Heart left ventricle (tissue), 13 donors: ENCODE results near the gene BRD1.

Experiments
- POLR2A ChIP-seq, 2 donors: fragments of 450-650 bp; IDR thresholded peaks; one replicate each; pipeline ENCODE4 v1.6.1; 2017; ENCODE audit warnings: antibody characterized with exemption in 2 of 2, mild to moderate bottlenecking in 2 of 2, moderate library complexity in 2 of 2
- TF ChIP-seq, protein P1 (sequence below), 12 donors: fragments of 200-600 bp; sonication (generic) in 4 of 12; IDR thresholded peaks; one replicate each; pipeline versions ENCODE4 v1.5.0 to v1.8.0; 2018 to 2022; ENCODE audit warnings: antibody characterized with exemption in 12 of 12, mild to moderate bottlenecking in 5 of 12
- donor health status: ischemic (EF 13 %, LVEDD 7.1; RV severe dilation, severe dysfunction).
- donor health status: DM: no; HTN: yes; CAD: no.
- donor health status: DM: no; HTN: no; CAD: no.
- donor health status: ischemic (EF 25% LVEDD 6.9; RV normal size, moderate dysfunction).
- donor health status: ischemic (EF 25% LVEDD 5.7; RV mildly dilated, moderate dysfunction).
- donor health status: ischemic (EF 35%, LVEDD 5.7; RV mildly dilated, moderate dysfunction).
- donor health status: nonischemic (EF 11% LVEDD 7.7; RV severe dilation, severe dysfunction).
- donor health status: DM: yes; HTN: yes; CAD: no.
- donor health status: PGD.
- donor health status: ischemic (EF 29% LVEDD 5.4; RV normal size, mild dysfunction).
- donor health status: nonischemic (EF 23%, LVEDD 6.1; RV moderate dilation, normal function).

DNA sequence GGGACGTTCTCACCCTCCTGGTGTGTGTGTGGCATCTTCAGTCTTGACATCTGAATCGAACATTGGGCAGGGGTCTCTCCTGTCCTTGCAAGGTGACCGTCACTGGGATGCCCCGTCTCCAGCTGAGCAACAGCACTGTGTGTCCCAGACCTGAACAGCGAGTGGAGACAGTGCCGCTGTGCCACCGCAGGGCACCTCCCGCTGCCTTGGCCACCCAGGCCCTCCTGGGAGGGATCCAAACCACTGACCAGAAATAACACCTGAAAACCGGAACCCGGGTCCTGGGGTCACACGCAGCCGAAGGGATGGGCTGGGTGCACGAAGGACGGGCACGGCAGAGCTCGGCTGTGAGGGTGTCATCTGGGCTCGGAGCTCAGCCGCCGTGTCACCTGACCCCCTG lies 102.2 kb downstream of the BRD1 start:
- TF ChIP-seq, protein P1, sequence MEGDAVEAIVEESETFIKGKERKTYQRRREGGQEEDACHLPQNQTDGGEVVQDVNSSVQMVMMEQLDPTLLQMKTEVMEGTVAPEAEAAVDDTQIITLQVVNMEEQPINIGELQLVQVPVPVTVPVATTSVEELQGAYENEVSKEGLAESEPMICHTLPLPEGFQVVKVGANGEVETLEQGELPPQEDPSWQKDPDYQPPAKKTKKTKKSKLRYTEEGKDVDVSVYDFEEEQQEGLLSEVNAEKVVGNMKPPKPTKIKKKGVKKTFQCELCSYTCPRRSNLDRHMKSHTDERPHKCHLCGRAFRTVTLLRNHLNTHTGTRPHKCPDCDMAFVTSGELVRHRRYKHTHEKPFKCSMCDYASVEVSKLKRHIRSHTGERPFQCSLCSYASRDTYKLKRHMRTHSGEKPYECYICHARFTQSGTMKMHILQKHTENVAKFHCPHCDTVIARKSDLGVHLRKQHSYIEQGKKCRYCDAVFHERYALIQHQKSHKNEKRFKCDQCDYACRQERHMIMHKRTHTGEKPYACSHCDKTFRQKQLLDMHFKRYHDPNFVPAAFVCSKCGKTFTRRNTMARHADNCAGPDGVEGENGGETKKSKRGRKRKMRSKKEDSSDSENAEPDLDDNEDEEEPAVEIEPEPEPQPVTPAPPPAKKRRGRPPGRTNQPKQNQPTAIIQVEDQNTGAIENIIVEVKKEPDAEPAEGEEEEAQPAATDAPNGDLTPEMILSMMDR (IDR thresholded peaks at IDR 0.05): no peak
- TF ChIP-seq POLR2A (IDR thresholded peaks at IDR 0.05): no peak
